ENCODE data around the gene MCC.

DNA sequence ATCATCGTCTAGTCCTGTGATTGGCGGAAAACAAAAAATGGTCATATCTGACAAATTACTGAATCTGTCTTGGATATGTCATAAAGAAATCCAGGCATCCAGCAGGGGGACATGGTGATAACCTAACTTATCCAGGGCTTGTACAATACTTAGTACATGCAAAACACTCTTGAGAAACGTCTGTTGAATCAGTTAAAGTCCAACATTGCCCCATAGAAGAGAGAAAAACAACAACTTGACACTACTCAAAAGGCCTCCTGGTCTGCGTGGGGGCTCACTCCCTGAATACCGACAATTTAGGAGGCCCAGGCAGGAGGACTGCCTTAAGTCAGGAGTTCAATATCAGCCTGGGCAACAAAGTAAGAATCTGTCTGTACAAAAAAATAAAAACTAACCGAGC lies 294.1 kb downstream of the MCC start:
- TF ChIP-seq, protein P1, sequence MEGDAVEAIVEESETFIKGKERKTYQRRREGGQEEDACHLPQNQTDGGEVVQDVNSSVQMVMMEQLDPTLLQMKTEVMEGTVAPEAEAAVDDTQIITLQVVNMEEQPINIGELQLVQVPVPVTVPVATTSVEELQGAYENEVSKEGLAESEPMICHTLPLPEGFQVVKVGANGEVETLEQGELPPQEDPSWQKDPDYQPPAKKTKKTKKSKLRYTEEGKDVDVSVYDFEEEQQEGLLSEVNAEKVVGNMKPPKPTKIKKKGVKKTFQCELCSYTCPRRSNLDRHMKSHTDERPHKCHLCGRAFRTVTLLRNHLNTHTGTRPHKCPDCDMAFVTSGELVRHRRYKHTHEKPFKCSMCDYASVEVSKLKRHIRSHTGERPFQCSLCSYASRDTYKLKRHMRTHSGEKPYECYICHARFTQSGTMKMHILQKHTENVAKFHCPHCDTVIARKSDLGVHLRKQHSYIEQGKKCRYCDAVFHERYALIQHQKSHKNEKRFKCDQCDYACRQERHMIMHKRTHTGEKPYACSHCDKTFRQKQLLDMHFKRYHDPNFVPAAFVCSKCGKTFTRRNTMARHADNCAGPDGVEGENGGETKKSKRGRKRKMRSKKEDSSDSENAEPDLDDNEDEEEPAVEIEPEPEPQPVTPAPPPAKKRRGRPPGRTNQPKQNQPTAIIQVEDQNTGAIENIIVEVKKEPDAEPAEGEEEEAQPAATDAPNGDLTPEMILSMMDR (IDR thresholded peaks at IDR 0.05), result no peak
- no peak for TF ChIP-seq POLR2A (IDR thresholded peaks at IDR 0.05)
